ENCODE measurements around the gene FABP3. TPM values are rescaled to one million over a fixed set of nuclear protein-coding genes. Genes with fewer than 3 reads are reported as not detected.

Gene FABP3
- total RNA-seq, 4 donors from 2014 or later, result 886 to 2,424 (median 1,240) TPM

DNA sequence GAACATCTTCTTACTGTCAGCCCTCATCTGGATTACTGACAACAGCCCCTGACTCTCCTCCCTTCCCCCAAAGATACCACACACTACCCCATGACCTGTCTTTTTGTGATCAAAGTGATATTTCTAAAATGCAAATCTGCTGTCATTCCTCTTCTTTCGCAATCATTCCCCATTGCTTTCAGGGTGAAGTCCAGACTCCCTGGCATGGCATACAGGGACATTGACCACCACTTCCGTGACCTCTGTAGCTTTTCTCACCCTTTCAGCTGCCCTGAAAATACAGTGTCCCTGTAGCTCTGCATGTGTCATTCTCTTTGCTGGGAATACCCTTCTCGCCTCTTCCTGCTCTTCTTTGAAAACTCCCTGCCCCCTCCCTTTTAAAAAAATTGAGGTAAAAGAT lies 44.3 kb upstream of the FABP3 start:
- intact Hi-C loops (cut with DNase I; ENCODE audit: low total_unique reads) (no loop called here), in situ Hi-C loops (cut with MboI; ENCODE audit: low sequenced_read_pairs in 4 of 4) (no loop called here)
- TF ChIP-seq, protein P1, sequence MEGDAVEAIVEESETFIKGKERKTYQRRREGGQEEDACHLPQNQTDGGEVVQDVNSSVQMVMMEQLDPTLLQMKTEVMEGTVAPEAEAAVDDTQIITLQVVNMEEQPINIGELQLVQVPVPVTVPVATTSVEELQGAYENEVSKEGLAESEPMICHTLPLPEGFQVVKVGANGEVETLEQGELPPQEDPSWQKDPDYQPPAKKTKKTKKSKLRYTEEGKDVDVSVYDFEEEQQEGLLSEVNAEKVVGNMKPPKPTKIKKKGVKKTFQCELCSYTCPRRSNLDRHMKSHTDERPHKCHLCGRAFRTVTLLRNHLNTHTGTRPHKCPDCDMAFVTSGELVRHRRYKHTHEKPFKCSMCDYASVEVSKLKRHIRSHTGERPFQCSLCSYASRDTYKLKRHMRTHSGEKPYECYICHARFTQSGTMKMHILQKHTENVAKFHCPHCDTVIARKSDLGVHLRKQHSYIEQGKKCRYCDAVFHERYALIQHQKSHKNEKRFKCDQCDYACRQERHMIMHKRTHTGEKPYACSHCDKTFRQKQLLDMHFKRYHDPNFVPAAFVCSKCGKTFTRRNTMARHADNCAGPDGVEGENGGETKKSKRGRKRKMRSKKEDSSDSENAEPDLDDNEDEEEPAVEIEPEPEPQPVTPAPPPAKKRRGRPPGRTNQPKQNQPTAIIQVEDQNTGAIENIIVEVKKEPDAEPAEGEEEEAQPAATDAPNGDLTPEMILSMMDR (IDR thresholded peaks at IDR 0.05 in 4 of 5, conservative IDR thresholded peaks at IDR 0.05 in 1 of 5), result no peak
- TF ChIP-seq POLR2A (IDR thresholded peaks at IDR 0.05), result no peak
- DNase-seq, result no peak
- no peaks in the 10 kb centered on the region for H3K9me3 ChIP-seq
- no peaks in the 10 kb centered on the region for H3K27me3 ChIP-seq
- no peaks in the 10 kb centered on the region for H3K36me3 ChIP-seq
- peaks cover 13 to 25% of the 10 kb centered on the region in 2 donors for H3K4me1 ChIP-seq
- peak overlapping the region in 2 of 4 donors; percentile 93 to 97 for H3K27ac ChIP-seq
- no peak overlapping the region for H3K4me3 ChIP-seq
- ATAC-seq, result no peak

- Histone ChIP-seq H3K27ac (peak overlapping the region; percentile 93 to 99 (median 98)), H3K36me3 (no peaks in the 10 kb centered on the region), H3K4me1 (peaks cover 5 to 16% of the 10 kb centered on the region in 2 donors), H3K4me3 (no peak overlapping the region), H3K27me3 (no peaks in the 10 kb centered on the region), H3K9me3 (no peaks in the 10 kb centered on the region)
- TF ChIP-seq, protein P1 (IDR thresholded peaks at IDR 0.05 in 4 of 5, conservative IDR thresholded peaks at IDR 0.05 in 1 of 5), result no peak
- no peak for TF ChIP-seq POLR2A (IDR thresholded peaks at IDR 0.05)
- in situ Hi-C loops (cut with MboI; ENCODE audit: low sequenced_read_pairs in 4 of 4) (no loop called here), intact Hi-C loops (cut with DNase I; ENCODE audit: low total_unique reads) (no loop called here)
- ATAC-seq (peak; percentile 47 to 57), DNase-seq (peak; percentile 58 to 80)
These were observed 43.3 kb upstream of the FABP3 start for GRCh38 chr1:31416101-31416736.

DNA sequence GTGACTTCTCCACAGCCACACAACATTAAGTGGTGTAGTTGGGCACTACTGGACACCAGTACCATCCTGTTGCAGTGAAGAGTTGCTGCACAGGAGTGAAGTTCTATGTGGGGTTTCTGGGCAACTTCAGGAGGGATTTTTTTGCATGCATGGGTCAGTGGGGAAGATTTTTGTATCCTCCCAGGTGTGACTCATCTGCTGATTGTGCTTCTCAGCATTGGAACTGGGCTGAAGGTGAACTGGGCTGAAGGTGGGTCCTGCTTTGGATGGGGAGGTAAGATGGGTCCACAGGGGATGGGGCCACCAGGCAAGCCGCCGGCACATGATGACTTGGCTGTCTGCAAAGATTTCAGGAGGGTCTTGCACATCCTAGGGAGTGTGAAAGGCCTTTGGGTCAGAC lies 42.8 kb upstream of the FABP3 start:
- no peaks in the 10 kb centered on the region for H3K9me3 ChIP-seq
- ATAC-seq (no peak), DNase-seq (no peak)
- in situ Hi-C loops (cut with MboI; ENCODE audit: low sequenced_read_pairs in 4 of 4), result no loop called here
- no peak for TF ChIP-seq POLR2A (IDR thresholded peaks at IDR 0.05)
- TF ChIP-seq, protein P1 (IDR thresholded peaks at IDR 0.05 in 4 of 5, conservative IDR thresholded peaks at IDR 0.05 in 1 of 5), result no peak
- H3K4me1 ChIP-seq, result peaks cover 5 to 15% of the 10 kb centered on the region in 2 donors
- H3K27me3 ChIP-seq, result no peaks in the 10 kb centered on the region
- H3K4me3 ChIP-seq, result no peak overlapping the region
- intact Hi-C loops (cut with DNase I; ENCODE audit: low total_unique reads), result no loop called here
- peak overlapping the region; percentile 93 to 99 (median 98) for H3K27ac ChIP-seq
- no peaks in the 10 kb centered on the region for H3K36me3 ChIP-seq

- no peaks in the 10 kb centered on the region for H3K36me3 ChIP-seq
- TF ChIP-seq, protein P1 (IDR thresholded peaks at IDR 0.05 in 4 of 5, conservative IDR thresholded peaks at IDR 0.05 in 1 of 5), result no peak
- TF ChIP-seq POLR2A (IDR thresholded peaks at IDR 0.05), result no peak
- DNase-seq (no peak), ATAC-seq (no peak)
- H3K27ac ChIP-seq, result peak overlapping the region; percentile 93 to 99 (median 98)
- peak overlapping the region in 1 of 4 donors; percentile 91 for H3K4me3 ChIP-seq
- H3K9me3 ChIP-seq, result no peaks in the 10 kb centered on the region
- no peaks in the 10 kb centered on the region for H3K27me3 ChIP-seq
- peaks cover 5 to 15% of the 10 kb centered on the region in 2 donors for H3K4me1 ChIP-seq
- in situ Hi-C loops (cut with MboI; ENCODE audit: low sequenced_read_pairs in 4 of 4), result no loop called here
- intact Hi-C loops (cut with DNase I; ENCODE audit: low total_unique reads), result no loop called here
These were observed 42.1 kb upstream of the FABP3 start for GRCh38 chr1:31414980-31415370.
